ENCODE measurements around the gene CSNK1G1. TPM values are rescaled to one million over a fixed set of nuclear protein-coding genes. Genes with fewer than 3 reads are reported as not detected.

Gene CSNK1G1
- total and polyA plus RNA-seq, 2 donors (not counting 1 experiment from before 2014, with no cell fraction given), result 18.2 to 27.1 TPM

GRCh38 chr15:64311566-64311965, 44.4 kb downstream of the CSNK1G1 start:
- Histone ChIP-seq H3K9ac (ENCODE audit: insufficient read depth, low read length) (no peak overlapping the region), H3K79me2 (ENCODE audit: control insufficient read depth, insufficient read depth, low read length) (peaks cover 12% of the 10 kb centered on the region), H3K27ac (ENCODE audit: insufficient read depth, low read length) (no peak overlapping the region), H3K4me2 (ENCODE audit: extremely low read depth, insufficient read depth, low read length) (no peak overlapping the region), H3K4me1 (ENCODE audit: control insufficient read depth, extremely low read depth, insufficient read depth, low read length) (no peaks in the 10 kb centered on the region), H2AFZ (ENCODE audit: low read length) (no peak overlapping the region), H3K4me3 (replicated peaks in 1 of 4; ENCODE audit: control extremely low read depth in 1 of 4, insufficient read depth in 1 of 4, low read depth in 3 of 4, low read length in 4 of 4) (no peak overlapping the region), H3K9me3 (ENCODE audit: control insufficient read depth, insufficient read depth, low read depth, low read length) (no peaks in the 10 kb centered on the region), H3K27me3 (ENCODE audit: control insufficient read depth, insufficient read depth, low read length) (no peaks in the 10 kb centered on the region), H3K36me3 (ENCODE audit: control insufficient read depth, insufficient read depth, low read length) (no peaks in the 10 kb centered on the region), H4K20me1 (ENCODE audit: control insufficient read depth, extremely low read depth, insufficient read depth, low read length) (no peaks in the 10 kb centered on the region)
- DNase-seq (ENCODE audit: low read depth in 2 of 2), result no peak
- TF ChIP-seq EZH2 (IDR thresholded peaks at IDR 0.05; ENCODE audit: low read length, missing control alignments), result no peak
- no peak for TF ChIP-seq CTCF (conservative IDR thresholded peaks at IDR 0.05 in 1 of 2, IDR thresholded peaks at IDR 0.05 in 1 of 2; ENCODE audit: low read depth in 1 of 2, low read length in 2 of 2)

GRCh38 chr15:64310036-64310435, 45.9 kb downstream of the CSNK1G1 start:
- no peaks in the 10 kb centered on the region for H3K4me1 ChIP-seq (ENCODE audit: control insufficient read depth, extremely low read depth, insufficient read depth, low read length)
- DNase-seq (ENCODE audit: low read depth in 2 of 2), result no peak
- no peaks in the 10 kb centered on the region for H3K27me3 ChIP-seq (ENCODE audit: control insufficient read depth, insufficient read depth, low read length)
- TF ChIP-seq EZH2 (IDR thresholded peaks at IDR 0.05; ENCODE audit: low read length, missing control alignments) (no peak), CTCF (conservative IDR thresholded peaks at IDR 0.05 in 1 of 2, IDR thresholded peaks at IDR 0.05 in 1 of 2; ENCODE audit: low read depth in 1 of 2, low read length in 2 of 2) (no peak)
- peaks cover 14% of the 10 kb centered on the region for H3K79me2 ChIP-seq (ENCODE audit: control insufficient read depth, insufficient read depth, low read length)
- no peak overlapping the region for H3K4me2 ChIP-seq (ENCODE audit: extremely low read depth, insufficient read depth, low read length)
- H2AFZ ChIP-seq (ENCODE audit: low read length), result no peak overlapping the region
- no peak overlapping the region for H3K4me3 ChIP-seq (replicated peaks in 1 of 4; ENCODE audit: control extremely low read depth in 1 of 4, insufficient read depth in 1 of 4, low read depth in 3 of 4, low read length in 4 of 4)
- no peaks in the 10 kb centered on the region for H3K9me3 ChIP-seq (ENCODE audit: control insufficient read depth, insufficient read depth, low read depth, low read length)
- no peaks in the 10 kb centered on the region for H3K36me3 ChIP-seq (ENCODE audit: control insufficient read depth, insufficient read depth, low read length)
- no peaks in the 10 kb centered on the region for H4K20me1 ChIP-seq (ENCODE audit: control insufficient read depth, extremely low read depth, insufficient read depth, low read length)
- no peak overlapping the region for H3K27ac ChIP-seq (ENCODE audit: insufficient read depth, low read length)
- H3K9ac ChIP-seq (ENCODE audit: insufficient read depth, low read length), result no peak overlapping the region

- no peaks in the 10 kb centered on the region for H3K36me3 ChIP-seq (ENCODE audit: control insufficient read depth, insufficient read depth, low read length)
- no peak overlapping the region for H3K4me3 ChIP-seq (replicated peaks in 1 of 4; ENCODE audit: control extremely low read depth in 1 of 4, insufficient read depth in 1 of 4, low read depth in 3 of 4, low read length in 4 of 4)
- H3K9ac ChIP-seq (ENCODE audit: insufficient read depth, low read length), result no peak overlapping the region
- TF ChIP-seq CTCF (conservative IDR thresholded peaks at IDR 0.05 in 1 of 2, IDR thresholded peaks at IDR 0.05 in 1 of 2; ENCODE audit: low read depth in 1 of 2, low read length in 2 of 2) (no peak), EZH2 (IDR thresholded peaks at IDR 0.05; ENCODE audit: low read length, missing control alignments) (no peak)
- no peaks in the 10 kb centered on the region for H3K9me3 ChIP-seq (ENCODE audit: control insufficient read depth, insufficient read depth, low read depth, low read length)
- peaks cover 7% of the 10 kb centered on the region for H3K79me2 ChIP-seq (ENCODE audit: control insufficient read depth, insufficient read depth, low read length)
- H3K27ac ChIP-seq (ENCODE audit: insufficient read depth, low read length), result no peak overlapping the region
- no peak for DNase-seq (ENCODE audit: low read depth in 2 of 2)
- no peaks in the 10 kb centered on the region for H3K27me3 ChIP-seq (ENCODE audit: control insufficient read depth, insufficient read depth, low read length)
- no peak overlapping the region for H2AFZ ChIP-seq (ENCODE audit: low read length)
- H4K20me1 ChIP-seq (ENCODE audit: control insufficient read depth, extremely low read depth, insufficient read depth, low read length), result no peaks in the 10 kb centered on the region
- no peak overlapping the region for H3K4me2 ChIP-seq (ENCODE audit: extremely low read depth, insufficient read depth, low read length)
- no peaks in the 10 kb centered on the region for H3K4me1 ChIP-seq (ENCODE audit: control insufficient read depth, extremely low read depth, insufficient read depth, low read length)
Observed at GRCh38 chr15:64305261-64305660, 50.7 kb downstream of the CSNK1G1 start.
